ENCODE measurements around the gene PRR5L. TPM values are rescaled to one million over a fixed set of nuclear protein-coding genes. Genes with fewer than 3 reads are reported as not detected.

Gene PRR5L
- total RNA-seq, 2 donors from 2014 or later = 172 to 264 TPM

- DNase-seq (no peak), ATAC-seq (peak; percentile 75)
- intact Hi-C loops (cut with DNase I, micrococcal nuclease) = no loop called here
Observed at GRCh38 chr11:36371181-36371580, 75.1 kb downstream of the PRR5L start.

- no peak for ATAC-seq
- DNase-seq = no peak
- intact Hi-C loops (cut with DNase I, micrococcal nuclease) = no loop called here
Observed at GRCh38 chr11:36371590-36371989, 75.5 kb downstream of the PRR5L start.

GRCh38 chr11:36372101-36372771 lies 76.1 kb downstream of the PRR5L start:
- no peak for ATAC-seq
- DNase-seq = no peak
- intact Hi-C loops (cut with DNase I, micrococcal nuclease) = no loop called here

- intact Hi-C loops (cut with DNase I, micrococcal nuclease) = no loop called here
- DNase-seq (no peak), ATAC-seq (peak; percentile 55)
Observed at GRCh38 chr11:36373016-36374010, 77.2 kb downstream of the PRR5L start.

- no peak for DNase-seq
- intact Hi-C loops (cut with DNase I, micrococcal nuclease) = no loop called here
- ATAC-seq = no peak
Observed at GRCh38 chr11:36374726-36375125, 78.6 kb downstream of the PRR5L start.

GRCh38 chr11:36375353-36376008 lies 79.4 kb downstream of the PRR5L start:
- ATAC-seq (no peak), DNase-seq (no peak)
- intact Hi-C loops (cut with DNase I, micrococcal nuclease) = no loop called here

GRCh38 chr11:36376009-36376887 lies 80.2 kb downstream of the PRR5L start:
- intact Hi-C loops (cut with DNase I, micrococcal nuclease) = no loop called here
- ATAC-seq (peak; percentile 29), DNase-seq (peak; percentile 74 to 75)

- peak; percentile 72 for ATAC-seq
Observed at GRCh38 chr11:36376888-36377758, 81.0 kb downstream of the PRR5L start.

GRCh38 chr11:36377759-36378564 lies 81.9 kb downstream of the PRR5L start:
- ATAC-seq (no peak), DNase-seq (no peak)
- intact Hi-C loops (cut with DNase I, micrococcal nuclease) = no loop called here

More at GRCh38 chr11:36376888-36377758, 81.0 kb downstream of the PRR5L start:
- peak; percentile 73 to 82 for DNase-seq
- intact Hi-C loops (cut with DNase I, micrococcal nuclease) = no loop called here

- no peak for ATAC-seq
- DNase-seq = no peak
- intact Hi-C loops (cut with DNase I, micrococcal nuclease) = no loop called here
Observed at GRCh38 chr11:36379653-36380052, 83.6 kb downstream of the PRR5L start.

- intact Hi-C loops (cut with DNase I, micrococcal nuclease) = no loop called here
- no peak for DNase-seq
Observed at GRCh38 chr11:36380296-36381014, 84.4 kb downstream of the PRR5L start.

GRCh38 chr11:36381015-36381360 lies 84.9 kb downstream of the PRR5L start:
- intact Hi-C loops (cut with DNase I, micrococcal nuclease) = no loop called here
- DNase-seq = no peak
- no peak for ATAC-seq

More at GRCh38 chr11:36380296-36381014, 84.4 kb downstream of the PRR5L start:
- ATAC-seq = no peak

- intact Hi-C loops (cut with DNase I, micrococcal nuclease) = no loop called here
- no peak for DNase-seq
- ATAC-seq = no peak
Observed at GRCh38 chr11:36383195-36383594, 87.1 kb downstream of the PRR5L start.

- intact Hi-C loops (cut with DNase I, micrococcal nuclease) = no loop called here
- peak; percentile 42 for ATAC-seq
- no peak for DNase-seq
Observed at GRCh38 chr11:36385121-36385970, 89.3 kb downstream of the PRR5L start.

GRCh38 chr11:36386411-36386810 lies 90.3 kb downstream of the PRR5L start:
- intact Hi-C loops (cut with DNase I, micrococcal nuclease) = no loop called here
- no peak for DNase-seq
- ATAC-seq = peak; percentile 16
